Peyer's patch (tissue), 4 donors: ENCODE measurements around the gene CEMIP2. TPM values are rescaled to one million over a fixed set of nuclear protein-coding genes. Genes with fewer than 3 reads are reported as not detected.

Experiments used
- DNase-seq, 3 donors: peaks; one replicate each; pipeline ENCODE4 v3.0.0-alpha.2; 2017 to 2019
- H3K27ac ChIP-seq, 4 donors: fragments of 200-600 bp; sonication (generic); one replicate each; pipeline ENCODE4 v1.5.1; 2016 to 2019
- H3K27me3 ChIP-seq, 2 donors: fragments of 200-600 bp; sonication (generic); one replicate each; pipeline ENCODE4 v1.5.1; 2019
- H3K36me3 ChIP-seq, 3 donors: fragments of 200-600 bp; sonication (generic); one replicate each; pipeline ENCODE4 v1.5.1; 2016 to 2019
- H3K4me1 ChIP-seq, 4 donors: fragments of 200-600 bp; sonication (generic); one replicate each; pipeline ENCODE4 v1.5.1; 2016 to 2019
- H3K4me3 ChIP-seq, 4 donors: fragments of 200-600 bp; sonication (generic); 1 replicate in 3 of 4; 2 replicates in 1 of 4; pipeline ENCODE4 v1.5.1; 2016 to 2019; ENCODE audit warnings: mild to moderate bottlenecking in 1 of 4
- H3K9me3 ChIP-seq, 4 donors: fragments of 200-600 bp; sonication (generic); one replicate each; pipeline ENCODE4 v1.5.1; 2016 to 2019; ENCODE audit warnings: mild to moderate bottlenecking in 1 of 4
- POLR2A ChIP-seq, 2 donors: fragments of 450-650 bp; IDR thresholded peaks; one replicate each; pipeline ENCODE4 v1.5.1; 2017; ENCODE audit warnings: antibody characterized with exemption in 2 of 2, mild to moderate bottlenecking in 2 of 2, moderate library complexity in 2 of 2
- total RNA-seq, 4 donors: library from RNA; depleted of rRNA; stranded (reverse); fragments of >200 nt; gene quantifications; one replicate each; pipeline ENCODE4 v1.1.0, GENCODE V29; 2016
- TF ChIP-seq, protein P1 (sequence below), 6 experiments: fragments of 450-650 bp in 4 of 6; fragments of 200-600 bp in 2 of 6; sonication (generic) in 1 of 6; IDR thresholded peaks; one replicate each; pipeline ENCODE4 v1.5.1; 2017 to 2019; ENCODE audit warnings: antibody characterized with exemption in 6 of 6, mild to moderate bottlenecking in 3 of 6, moderate library complexity in 1 of 6

CEMIP2 gene
- total RNA-seq, 4 donors from 2014 or later = 79.2 to 243 (median 215) TPM

DNA sequence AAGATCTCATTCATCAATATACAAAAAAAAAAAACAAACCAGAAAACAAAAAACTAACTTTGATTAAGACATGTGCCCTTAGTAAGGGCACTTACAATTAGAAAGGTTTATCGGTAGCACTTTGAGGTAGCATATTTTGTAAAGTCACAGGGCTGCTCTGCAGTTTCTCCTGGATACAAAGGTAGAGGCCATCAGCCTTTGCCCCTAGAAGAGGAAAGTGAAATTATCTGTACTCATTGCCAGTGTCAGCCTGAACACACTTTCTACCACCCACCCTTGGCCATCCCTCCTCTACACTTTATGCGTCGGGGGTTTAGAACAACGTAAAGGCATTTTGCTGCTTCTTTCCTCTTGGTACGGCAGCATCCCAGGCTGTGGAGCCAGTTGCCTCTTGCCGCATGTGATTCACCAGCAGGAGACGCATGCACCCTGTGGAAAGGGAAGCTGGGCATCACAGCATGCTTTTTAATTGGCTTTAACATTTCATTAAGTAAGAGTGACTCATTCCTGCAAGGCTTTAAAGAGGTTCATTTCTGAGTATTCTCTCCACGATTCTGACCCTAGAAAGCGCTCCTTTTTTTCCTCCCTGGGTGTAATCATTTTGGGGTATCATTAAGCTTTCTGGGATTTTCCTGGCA lies 84.6 kb downstream of the CEMIP2 start:
- Histone ChIP-seq H3K4me3 (no peak overlapping the region), H3K27ac (no peak overlapping the region), H3K4me1 (peaks cover 0 to 27% (median 0%) of the 10 kb centered on the region in 4 donors), H3K36me3 (peaks cover 0 to 27% (median 0%) of the 10 kb centered on the region in 3 donors), H3K27me3 (no peaks in the 10 kb centered on the region), H3K9me3 (no peaks in the 10 kb centered on the region)
- no peak for DNase-seq
- TF ChIP-seq POLR2A (IDR thresholded peaks at IDR 0.05) = no peak
- TF ChIP-seq, protein P1, sequence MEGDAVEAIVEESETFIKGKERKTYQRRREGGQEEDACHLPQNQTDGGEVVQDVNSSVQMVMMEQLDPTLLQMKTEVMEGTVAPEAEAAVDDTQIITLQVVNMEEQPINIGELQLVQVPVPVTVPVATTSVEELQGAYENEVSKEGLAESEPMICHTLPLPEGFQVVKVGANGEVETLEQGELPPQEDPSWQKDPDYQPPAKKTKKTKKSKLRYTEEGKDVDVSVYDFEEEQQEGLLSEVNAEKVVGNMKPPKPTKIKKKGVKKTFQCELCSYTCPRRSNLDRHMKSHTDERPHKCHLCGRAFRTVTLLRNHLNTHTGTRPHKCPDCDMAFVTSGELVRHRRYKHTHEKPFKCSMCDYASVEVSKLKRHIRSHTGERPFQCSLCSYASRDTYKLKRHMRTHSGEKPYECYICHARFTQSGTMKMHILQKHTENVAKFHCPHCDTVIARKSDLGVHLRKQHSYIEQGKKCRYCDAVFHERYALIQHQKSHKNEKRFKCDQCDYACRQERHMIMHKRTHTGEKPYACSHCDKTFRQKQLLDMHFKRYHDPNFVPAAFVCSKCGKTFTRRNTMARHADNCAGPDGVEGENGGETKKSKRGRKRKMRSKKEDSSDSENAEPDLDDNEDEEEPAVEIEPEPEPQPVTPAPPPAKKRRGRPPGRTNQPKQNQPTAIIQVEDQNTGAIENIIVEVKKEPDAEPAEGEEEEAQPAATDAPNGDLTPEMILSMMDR (IDR thresholded peaks at IDR 0.05) = peak in 1 of 6 experiments; percentile 14

DNA sequence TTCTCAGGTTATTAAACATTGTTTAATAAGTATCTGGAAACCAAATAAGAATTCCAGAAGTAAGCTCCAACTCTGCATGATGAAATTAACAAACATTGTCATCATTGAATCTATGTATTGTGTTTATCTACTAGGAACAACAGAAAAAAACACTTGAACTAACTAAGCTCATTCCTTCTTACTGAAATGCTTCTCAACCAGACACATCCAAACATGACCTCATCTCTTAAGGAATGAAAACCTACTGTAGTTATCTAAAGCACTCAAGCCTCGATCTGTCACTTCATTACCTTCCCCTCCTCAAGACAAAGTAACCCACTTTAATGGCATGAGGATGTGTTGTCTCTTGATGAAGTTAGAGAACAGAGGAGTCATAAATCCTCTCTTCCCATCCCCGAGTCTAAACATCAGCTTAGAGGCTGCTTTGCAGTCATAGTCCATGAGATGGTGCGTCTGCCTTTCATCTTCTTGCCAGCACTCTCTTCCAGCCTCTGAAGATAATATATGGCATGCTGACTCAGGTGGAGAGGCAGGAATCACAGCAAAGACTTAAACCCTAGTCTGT lies 86.5 kb downstream of the CEMIP2 start:
- Histone ChIP-seq H3K36me3 (peaks cover 0 to 16% (median 0%) of the 10 kb centered on the region in 3 donors), H3K27ac (peak overlapping the region in 1 of 4 donors; percentile 2), H3K9me3 (no peaks in the 10 kb centered on the region), H3K27me3 (no peaks in the 10 kb centered on the region), H3K4me3 (no peak overlapping the region), H3K4me1 (peaks cover 0 to 27% (median 0%) of the 10 kb centered on the region in 4 donors)
- DNase-seq = no peak
- TF ChIP-seq, protein P1 (IDR thresholded peaks at IDR 0.05) = peak in 1 of 6 experiments; percentile 19
- no peak for TF ChIP-seq POLR2A (IDR thresholded peaks at IDR 0.05)

DNA sequence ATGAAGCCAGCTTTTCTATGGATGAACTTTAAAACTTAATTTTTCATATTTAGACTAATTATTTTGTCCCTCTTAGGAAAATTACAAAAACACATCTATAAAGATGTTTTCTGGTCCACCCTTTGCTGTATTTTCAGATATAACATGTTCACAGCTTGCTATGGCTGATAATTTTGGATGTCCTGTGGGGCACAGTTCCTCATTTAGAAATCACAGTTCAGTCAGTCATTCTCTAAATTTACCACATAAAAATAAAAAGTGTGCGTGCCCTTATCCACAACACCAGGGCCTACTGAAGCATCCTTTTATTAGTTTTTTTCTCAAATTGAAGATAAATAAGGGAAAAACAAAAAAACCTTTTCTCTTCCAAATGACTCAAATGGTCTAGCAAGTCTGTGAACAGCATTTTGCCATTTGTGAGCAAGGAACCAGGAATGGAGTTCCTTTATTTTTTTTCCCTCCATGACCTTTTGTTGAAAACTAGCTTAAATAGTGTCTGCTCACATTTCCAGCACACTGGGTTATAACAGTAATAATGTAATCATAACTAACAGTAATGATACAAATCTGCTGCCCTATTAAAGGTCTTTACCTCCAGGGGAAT lies 87.1 kb downstream of the CEMIP2 start:
- Histone ChIP-seq H3K4me3 (no peak overlapping the region), H3K36me3 (peaks cover 0 to 12% (median 0%) of the 10 kb centered on the region in 3 donors), H3K27ac (no peak overlapping the region), H3K27me3 (no peaks in the 10 kb centered on the region), H3K4me1 (peaks cover 0 to 27% (median 0%) of the 10 kb centered on the region in 4 donors), H3K9me3 (no peaks in the 10 kb centered on the region)
- no peak for DNase-seq
- no peak for TF ChIP-seq POLR2A (IDR thresholded peaks at IDR 0.05)
- TF ChIP-seq, protein P1 (IDR thresholded peaks at IDR 0.05) = no peak

GRCh38 chr9:71680189-71680980 lies 87.9 kb downstream of the CEMIP2 start:
- no peaks in the 10 kb centered on the region for H3K9me3 ChIP-seq
- H3K4me1 ChIP-seq = peaks cover 0 to 31% (median 0%) of the 10 kb centered on the region in 4 donors
- H3K4me3 ChIP-seq = no peak overlapping the region
- H3K27ac ChIP-seq = no peak overlapping the region
- H3K27me3 ChIP-seq = no peaks in the 10 kb centered on the region
- no peak for DNase-seq
- no peak for TF ChIP-seq POLR2A (IDR thresholded peaks at IDR 0.05)
- TF ChIP-seq, protein P1 (IDR thresholded peaks at IDR 0.05) = no peak
- peaks cover 0 to 4% (median 0%) of the 10 kb centered on the region in 3 donors for H3K36me3 ChIP-seq

- no peaks in the 10 kb centered on the region for H3K36me3 ChIP-seq
- peaks cover 0 to 32% (median 0%) of the 10 kb centered on the region in 4 donors for H3K4me1 ChIP-seq
- no peaks in the 10 kb centered on the region for H3K9me3 ChIP-seq
- no peak overlapping the region for H3K27ac ChIP-seq
- H3K4me3 ChIP-seq = no peak overlapping the region
- no peak for TF ChIP-seq POLR2A (IDR thresholded peaks at IDR 0.05)
- TF ChIP-seq, protein P1 (IDR thresholded peaks at IDR 0.05) = no peak
- no peak for DNase-seq
- H3K27me3 ChIP-seq = no peaks in the 10 kb centered on the region
Observed at GRCh38 chr9:71678999-71679398, 89.3 kb downstream of the CEMIP2 start.
